ENCODE results near the gene BCORL1. TPM values are rescaled to one million over a fixed set of nuclear protein-coding genes. Genes with fewer than 3 reads are reported as not detected.

Gene BCORL1
- total RNA-seq, 1 donor from 2014 or later, result 5.1 TPM

- DNase-seq, result no peak
These were observed 13.5 kb upstream of the BCORL1 start for GRCh38 chrX:129968968-129969367.

DNA sequence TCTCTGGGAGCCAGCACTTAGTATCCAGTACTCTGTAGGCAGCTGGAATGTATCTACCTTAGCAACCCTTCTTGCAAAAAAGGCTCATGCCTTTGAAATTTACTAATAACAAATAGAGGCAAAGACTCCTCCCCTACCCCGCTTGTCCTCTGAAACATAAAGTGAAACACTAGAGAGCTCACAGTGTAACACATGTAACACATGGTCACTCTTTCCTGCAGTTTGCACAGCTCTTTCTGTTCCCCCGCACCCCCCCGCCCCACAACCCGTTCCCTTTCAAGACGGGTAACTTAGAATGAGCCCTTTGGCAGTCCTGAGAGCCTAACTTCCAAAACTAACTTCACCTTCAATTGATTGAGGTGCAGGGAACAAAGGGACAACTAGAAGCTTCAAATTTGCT, 6.0 kb upstream of the BCORL1 start:
- DNase-seq, result no peak

GRCh38 chrX:129979207-129979920, 3.1 kb upstream of the BCORL1 start:
- no peak for DNase-seq

DNA sequence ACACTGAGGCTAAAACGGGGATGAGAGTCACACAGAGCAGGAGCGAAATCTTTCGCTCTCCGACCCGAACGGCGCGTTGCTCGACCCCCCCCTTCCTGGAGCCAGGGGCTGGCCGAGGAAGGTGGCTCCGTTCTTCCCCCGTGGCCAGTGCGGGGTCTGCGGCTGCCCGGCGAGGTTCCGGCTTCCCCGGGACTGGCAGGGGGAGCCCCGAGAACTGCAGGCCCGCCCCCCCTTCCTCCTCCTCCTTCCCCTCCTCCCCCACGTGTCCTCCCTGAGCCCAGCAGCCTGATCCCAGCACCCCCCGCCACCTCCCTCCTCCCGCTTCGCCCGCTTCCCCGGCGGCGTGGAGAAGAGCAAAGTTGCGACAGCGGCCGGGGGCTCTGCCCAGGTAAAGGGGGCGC, 2.4 kb upstream of the BCORL1 start:
- no peak for DNase-seq

DNA sequence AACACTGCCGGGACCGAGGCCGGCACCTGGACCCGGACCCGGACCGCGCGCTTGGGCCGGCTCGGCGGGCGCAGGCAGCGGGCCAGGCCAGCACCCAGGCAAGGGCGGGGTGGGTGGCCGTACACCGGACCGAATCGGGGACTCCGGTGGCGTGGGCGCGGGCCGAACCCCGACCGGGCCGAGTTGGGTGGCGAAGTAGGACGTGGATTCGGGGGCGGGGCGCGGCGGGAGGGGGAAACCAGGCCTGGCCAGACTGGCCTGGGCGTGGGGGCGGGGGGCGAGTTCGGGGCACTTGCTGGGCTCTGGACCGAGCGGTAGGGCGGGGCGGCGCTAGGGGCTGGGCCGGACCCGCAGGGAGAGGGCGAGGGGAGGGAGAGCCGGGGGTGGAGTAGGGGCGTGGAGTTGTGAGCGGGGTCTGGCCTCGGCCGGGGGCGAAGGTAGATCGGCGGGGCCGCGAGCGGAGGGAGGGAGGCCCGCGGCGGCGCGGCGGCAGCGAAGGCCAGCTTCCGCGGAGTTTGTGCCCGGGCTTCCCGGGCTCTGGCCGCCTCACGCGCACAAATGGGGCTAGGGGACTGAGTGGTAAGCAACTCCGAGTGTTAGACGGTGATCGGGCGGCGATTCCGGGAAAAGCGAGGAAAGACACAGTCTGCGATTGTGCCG, 1.8 kb upstream of the BCORL1 start:
- DNase-seq, result no peak

DNA sequence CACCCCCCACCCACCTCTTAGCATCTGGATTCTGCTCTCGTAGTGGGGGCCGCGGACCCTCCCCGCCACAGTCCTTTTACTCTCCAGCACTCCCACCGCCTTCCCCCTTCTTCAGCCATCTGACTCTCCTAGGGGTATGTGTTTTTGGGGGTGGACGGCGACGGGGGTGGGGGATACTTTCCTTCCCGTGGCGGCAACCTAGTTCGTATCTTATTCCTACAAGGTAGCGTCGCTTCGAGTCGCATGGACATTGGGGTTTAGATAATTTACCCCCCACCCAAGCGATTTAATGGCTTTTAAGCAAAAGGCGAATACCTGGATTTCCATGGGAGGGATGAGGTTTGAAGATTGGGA, 1.3 kb upstream of the BCORL1 start:
- DNase-seq, result no peak

DNA sequence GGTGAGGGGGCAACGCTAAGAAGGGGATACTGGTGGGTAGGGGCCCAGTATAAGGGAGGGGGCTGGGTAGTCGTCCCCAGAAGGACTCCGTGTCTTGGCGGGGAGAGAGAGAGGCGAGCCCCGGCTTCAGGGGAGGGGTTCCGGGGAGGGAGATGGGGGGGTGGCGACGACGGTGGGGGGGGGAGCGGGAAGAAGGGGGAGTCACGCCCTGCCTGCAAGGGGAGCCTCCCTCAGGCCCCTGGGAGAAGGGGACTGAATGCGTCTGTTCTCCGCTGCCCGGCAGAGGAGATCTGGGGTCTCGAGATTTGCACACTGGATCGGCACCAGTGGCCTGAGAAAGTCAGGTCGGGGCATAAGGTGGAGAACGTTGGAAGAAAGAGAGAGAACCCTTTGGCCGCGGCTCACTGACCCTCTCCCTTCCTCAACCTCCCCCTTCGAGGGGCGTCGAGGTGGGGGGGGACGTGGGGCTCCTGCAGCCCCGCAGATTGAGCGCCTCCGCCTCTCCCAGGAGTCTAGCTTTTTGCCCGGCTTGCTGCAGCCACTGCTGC, 609 bp upstream of the BCORL1 start:
- DNase-seq, result no peak

GRCh38 chrX:129983575-129984110, 1.2 kb downstream of the BCORL1 start:
- DNase-seq, result no peak

- DNase-seq, result no peak
These were observed 1.9 kb downstream of the BCORL1 start for GRCh38 chrX:129984111-129984958.

DNA sequence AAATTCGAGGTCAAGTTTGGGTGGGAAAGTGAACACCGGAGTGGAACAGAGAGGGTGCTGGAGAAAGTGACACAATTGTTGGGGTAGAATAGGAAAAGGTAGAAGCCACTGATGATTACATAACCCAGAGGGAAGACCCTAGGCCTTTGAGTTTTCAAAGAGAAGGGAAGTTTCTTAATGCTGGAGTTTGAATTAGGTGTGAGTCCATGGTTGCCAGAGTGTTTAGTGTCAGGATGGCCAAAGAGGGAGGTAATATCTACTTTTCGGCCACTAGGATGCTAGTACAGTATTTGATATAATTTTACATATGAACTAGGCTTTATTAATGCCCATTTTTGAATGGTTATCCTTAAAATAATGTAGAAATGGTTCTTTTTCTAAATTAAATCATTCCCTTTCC, 5.4 kb downstream of the BCORL1 start:
- DNase-seq, result no peak

DNA sequence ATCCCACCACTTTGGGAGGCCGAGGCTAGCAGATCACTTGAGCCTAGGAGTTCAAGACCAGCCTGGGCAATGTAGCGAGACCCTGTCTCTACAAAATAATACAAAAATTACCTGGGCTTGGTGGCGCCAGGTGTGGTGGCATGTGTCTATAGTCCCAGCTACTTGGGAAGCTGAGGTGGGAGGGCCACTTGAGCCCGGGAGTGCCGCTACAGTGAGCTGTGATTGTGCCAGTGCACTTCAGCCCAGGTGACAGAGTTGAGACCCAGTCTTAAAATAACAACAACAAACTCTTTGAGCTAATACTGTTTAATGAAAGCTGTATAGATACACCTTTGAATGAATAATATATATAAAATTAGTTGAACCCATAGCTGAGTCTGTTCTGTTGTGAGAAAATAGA, 9.7 kb downstream of the BCORL1 start:
- no peak for DNase-seq

GRCh38 chrX:129996120-129996519, 13.7 kb downstream of the BCORL1 start:
- no peak for DNase-seq

- DNase-seq, result no peak
These were observed 14.7 kb downstream of the BCORL1 start for GRCh38 chrX:129997086-129997485.

DNA sequence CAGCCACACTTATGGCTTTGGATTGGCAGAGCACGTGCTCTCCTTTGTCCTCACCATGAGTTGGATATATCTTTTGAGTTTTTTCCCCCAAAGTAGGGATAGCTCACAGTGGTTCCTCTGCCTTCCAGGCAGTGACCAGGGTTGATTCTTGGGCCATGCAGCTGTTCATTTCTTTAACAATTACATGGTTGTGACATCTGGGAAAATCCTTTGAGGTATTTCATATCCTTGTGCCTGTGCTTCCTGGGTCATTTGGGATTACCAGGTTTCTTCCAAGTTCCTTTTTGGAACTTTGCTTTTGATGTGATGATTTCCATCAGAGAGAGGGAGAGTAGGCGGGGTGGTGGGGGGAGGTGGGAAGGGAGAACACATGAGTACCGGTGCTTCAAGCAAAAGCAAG, 15.6 kb downstream of the BCORL1 start:
- no peak for DNase-seq

GRCh38 chrX:130001893-130002292, 19.5 kb downstream of the BCORL1 start:
- no peak for DNase-seq

DNA sequence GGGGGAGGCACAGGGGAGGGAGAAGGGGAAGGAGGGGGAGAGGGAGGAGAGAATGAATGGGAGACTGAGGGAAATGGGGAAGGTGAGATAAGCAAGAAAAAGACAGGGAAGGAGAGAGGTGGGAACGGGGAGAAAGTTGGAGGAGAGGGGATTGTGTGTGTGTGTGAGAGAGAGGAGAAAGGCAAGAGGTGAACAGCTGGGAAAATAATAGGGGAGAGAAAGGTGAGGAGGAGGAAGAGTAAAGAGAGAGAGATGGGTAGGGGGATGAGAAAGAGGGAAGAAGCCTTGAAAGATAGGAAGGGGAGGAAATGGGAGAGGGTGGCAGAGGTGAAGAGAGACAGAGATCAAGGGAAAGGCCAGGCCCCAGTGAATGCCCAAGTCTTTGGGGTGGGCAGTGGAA, 20.1 kb downstream of the BCORL1 start:
- no peak for DNase-seq

DNA sequence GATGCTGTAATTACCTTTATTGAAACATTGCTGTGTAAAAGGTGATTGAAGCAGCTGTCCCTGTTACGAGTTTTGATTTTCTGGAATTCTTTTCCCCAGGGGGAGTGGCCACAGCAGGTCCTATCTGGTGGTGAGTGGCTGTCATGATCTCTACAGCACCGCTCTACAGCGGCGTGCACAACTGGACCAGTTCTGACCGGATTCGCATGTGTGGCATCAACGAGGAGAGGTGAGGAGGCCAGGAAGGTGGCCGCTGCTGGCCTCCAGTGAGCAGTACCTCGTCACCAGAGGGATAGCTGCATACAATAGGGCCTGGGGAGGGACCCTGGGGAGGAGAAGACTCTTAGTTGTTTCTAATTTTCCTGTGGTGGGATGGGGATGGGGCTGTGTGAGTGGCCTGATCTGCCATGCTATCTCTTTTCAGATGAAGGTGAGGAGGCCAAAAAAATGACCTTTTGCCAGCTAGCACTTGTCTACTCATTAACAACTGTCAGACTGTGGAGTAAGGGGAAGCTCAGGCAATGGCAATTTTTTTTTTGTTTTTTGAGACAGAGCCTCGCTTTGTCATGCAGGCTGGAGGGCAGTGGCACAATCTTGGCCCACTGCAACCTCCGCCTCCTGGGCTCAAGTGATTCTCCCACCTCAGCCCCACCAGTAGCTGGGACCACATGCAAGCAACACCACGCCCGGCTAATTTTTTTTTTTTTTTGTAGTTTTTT, 22.8 kb downstream of the BCORL1 start:
- DNase-seq, result no peak

DNA sequence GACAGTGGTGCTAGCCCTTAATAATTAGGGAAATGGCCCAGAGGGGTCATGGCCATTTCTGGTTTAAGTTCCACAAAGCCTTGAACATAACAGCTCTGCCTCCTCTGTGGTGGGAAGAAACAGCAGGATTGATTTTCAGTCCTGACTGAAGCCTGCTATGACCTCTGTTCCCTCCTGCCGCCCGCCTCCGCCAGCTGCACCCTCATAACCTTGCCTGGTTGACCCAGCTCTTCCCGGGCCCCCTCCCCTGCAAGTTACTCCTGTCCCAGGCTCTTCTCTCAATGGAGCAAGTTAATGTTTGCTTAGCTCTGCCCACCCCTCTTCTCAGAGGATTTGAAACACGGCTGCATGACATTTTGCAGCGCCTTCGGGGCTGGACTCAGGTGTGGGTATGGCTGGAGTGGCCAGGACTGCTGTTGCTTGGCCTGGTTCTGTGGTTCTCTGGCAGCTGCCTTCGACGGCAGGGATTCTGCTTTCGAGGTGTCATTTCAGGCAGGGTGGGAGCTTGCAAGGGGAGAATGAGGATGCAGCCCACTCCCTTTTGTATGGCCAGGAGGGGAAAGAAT, 27.3 kb downstream of the BCORL1 start:
- DNase-seq, result no peak

DNA sequence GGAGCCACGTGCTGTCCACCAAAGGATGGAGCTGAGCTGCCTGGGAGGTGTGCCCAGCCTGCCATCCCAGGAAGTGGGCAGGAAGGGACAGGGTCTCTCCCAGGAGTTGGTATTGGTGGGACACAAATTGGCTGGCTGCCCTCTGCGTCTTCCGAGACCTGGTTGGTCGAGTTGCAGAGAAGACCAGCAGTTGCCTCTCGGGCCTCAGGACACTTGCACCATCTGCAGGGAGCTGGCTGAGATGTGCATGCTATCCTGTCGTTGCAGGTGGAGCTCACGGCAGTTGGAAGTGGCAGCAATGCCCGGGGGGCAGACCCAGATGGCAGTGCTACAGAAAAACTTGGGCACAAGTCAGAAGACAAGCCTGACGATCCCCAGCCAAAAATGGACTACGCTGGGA, 30.2 kb downstream of the BCORL1 start:
- DNase-seq, result no peak

- no peak for DNase-seq
These were observed 31.2 kb downstream of the BCORL1 start for GRCh38 chrX:130013661-130014060.

GRCh38 chrX:130014356-130014755, 31.9 kb downstream of the BCORL1 start:
- DNase-seq, result no peak

DNA sequence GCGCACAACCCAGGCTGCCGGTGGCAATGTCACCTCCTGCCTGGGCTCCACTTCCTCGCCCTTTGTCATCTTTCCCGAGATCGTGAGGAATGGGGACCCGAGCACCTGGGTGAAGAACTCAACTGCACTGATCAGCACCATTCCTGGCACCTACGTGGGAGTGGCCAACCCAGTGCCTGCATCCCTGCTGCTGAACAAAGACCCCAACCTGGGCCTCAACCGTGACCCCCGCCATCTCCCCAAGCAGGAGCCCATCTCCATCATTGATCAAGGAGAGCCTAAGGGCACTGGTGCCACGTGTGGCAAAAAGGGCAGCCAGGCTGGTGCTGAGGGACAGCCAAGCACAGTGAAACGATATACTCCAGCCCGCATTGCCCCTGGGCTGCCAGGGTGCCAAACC, 32.3 kb downstream of the BCORL1 start:
- no peak for DNase-seq
